SU-DHL-6 (cell line): ENCODE results near the gene FAM240A.

ENCODE experiments used
- H2AFZ ChIP-seq: fragments of 200-600 bp; sonication (generic); 2 replicates; pipeline ENCODE4 v1.6.1; 2014; ENCODE audit warnings: low read depth, mild to moderate bottlenecking, moderate library complexity, mixed read lengths, antibody characterized with exemption, low read length; ENCODE audit not compliant: severe bottlenecking
- H3F3A ChIP-seq: fragments of 200-600 bp; shearing (Covaris generic); 2 replicates; pipeline ENCODE4 v1.6.0; 2016; ENCODE audit warnings: antibody characterized with exemption, mild to moderate bottlenecking; ENCODE audit not compliant: insufficient read depth
- H3K27ac ChIP-seq: fragments of 200-600 bp; sonication (generic); 2 replicates; pipeline ENCODE4 v1.5.1; 2016; ENCODE audit warnings: low read depth, mild to moderate bottlenecking, low read length, moderate library complexity, mixed read lengths
- H3K27me3 ChIP-seq: fragments of 200-600 bp; sonication (generic), shearing (Covaris generic); 2 replicates; pipeline ENCODE4 v1.6.0; 2014; ENCODE audit warnings: mild to moderate bottlenecking, low read length
- H3K36me3 ChIP-seq: fragments of 200-600 bp; sonication (generic); 2 replicates; pipeline ENCODE4 v1.6.1; 2014; ENCODE audit warnings: mild to moderate bottlenecking, low read length, mixed read lengths
- H3K4me2 ChIP-seq: fragments of 300-600, 200-600 bp; shearing (Covaris generic), sonication (generic); 2 replicates; pipeline ENCODE4 v1.6.0; 2014; ENCODE audit warnings: low read length, low read depth, mild to moderate bottlenecking; ENCODE audit not compliant: poor library complexity, severe bottlenecking
- H3K4me3 ChIP-seq: fragments of 200-600 bp; sonication (generic); 2 replicates; pipeline ENCODE4 v1.5.1; 2014; ENCODE audit warnings: antibody characterized with exemption, low read length, mild to moderate bottlenecking, mixed read lengths; ENCODE audit not compliant: insufficient read depth, poor library complexity, severe bottlenecking
- H3K79me2 ChIP-seq: fragments of 200-600 bp; sonication (generic); 2 replicates; pipeline ENCODE4 v1.6.1; 2014; ENCODE audit warnings: mild to moderate bottlenecking, low read length, moderate library complexity; ENCODE audit not compliant: insufficient read depth
- H3K9ac ChIP-seq: fragments of 200-600 bp; sonication (generic); 2 replicates; pipeline ENCODE4 v1.7.0; 2014; ENCODE audit warnings: mild to moderate bottlenecking, low read length
- H3K9me2 ChIP-seq: fragments of 200-600 bp; sonication (generic); replicated peaks from 2 replicates; pipeline ENCODE4 v1.6.1; 2014; ENCODE audit warnings: low read length; ENCODE audit not compliant: insufficient read depth
- H3K9me3 ChIP-seq: fragments of 200-600 bp; sonication (generic); 2 replicates; pipeline ENCODE4 v1.6.1; 2014; ENCODE audit warnings: low read length, mixed read lengths; ENCODE audit not compliant: insufficient read depth
- H4K20me1 ChIP-seq: fragments of 200-600 bp; sonication (generic); 2 replicates; pipeline ENCODE4 v1.6.1; 2014; ENCODE audit warnings: low read depth, mild to moderate bottlenecking, antibody characterized with exemption, low read length, moderate library complexity, mixed read lengths
- EZH2phosphoT487 ChIP-seq: fragments of 200-600 bp; sonication (generic), shearing (Covaris generic); conservative IDR thresholded peaks from 2 replicates; pipeline ENCODE4 v1.6.1; 2018; ENCODE audit warnings: mild to moderate bottlenecking, antibody characterized with exemption, low read length, moderate library complexity, mixed read lengths
- TF ChIP-seq, protein P1 (sequence below): fragments of 200-600 bp; sonication (generic); IDR thresholded peaks from one replicate; pipeline ENCODE4 v1.5.1; 2017; ENCODE audit warnings: antibody characterized with exemption, mild to moderate bottlenecking, low read length, moderate library complexity; ENCODE audit not compliant: insufficient read depth, poor library complexity, severe bottlenecking

FAM240A gene

DNA sequence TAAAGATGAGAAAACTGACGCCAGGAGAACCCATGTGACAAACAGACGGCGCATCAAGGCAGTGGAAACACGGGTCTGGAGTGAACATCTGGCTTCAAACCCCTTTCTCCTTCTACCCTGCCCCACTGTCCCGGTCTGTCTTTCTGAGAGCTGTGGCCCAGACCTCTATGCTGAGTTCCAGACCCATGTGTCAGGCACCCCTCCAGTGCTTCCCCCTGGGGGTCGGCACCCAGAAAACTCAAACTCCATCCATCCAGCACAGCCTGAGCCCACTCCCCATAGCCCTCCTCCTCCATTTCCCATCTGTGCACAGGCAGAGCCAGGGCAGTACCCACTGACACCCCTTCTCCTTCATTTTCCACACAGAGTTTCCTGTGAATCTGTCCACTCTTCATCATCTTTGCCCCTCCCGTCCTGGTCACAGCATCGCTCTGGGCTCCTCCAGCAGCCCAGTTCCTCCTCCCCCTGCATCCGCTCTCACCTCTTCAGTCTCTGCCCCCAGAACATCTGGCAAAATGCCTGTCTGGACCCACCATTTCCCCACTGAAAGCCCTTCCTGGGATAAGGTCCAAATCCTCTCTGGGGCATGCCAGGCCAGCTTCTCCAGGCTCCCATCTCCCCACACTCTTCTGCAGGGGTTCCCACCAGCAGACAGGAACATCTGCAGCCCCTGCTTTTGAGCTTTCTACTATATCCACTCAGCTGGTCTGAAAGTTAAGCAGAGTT is 2.9 kb downstream of the FAM240A start:
- no peaks in the 10 kb centered on the region for H3K79me2 ChIP-seq

DNA sequence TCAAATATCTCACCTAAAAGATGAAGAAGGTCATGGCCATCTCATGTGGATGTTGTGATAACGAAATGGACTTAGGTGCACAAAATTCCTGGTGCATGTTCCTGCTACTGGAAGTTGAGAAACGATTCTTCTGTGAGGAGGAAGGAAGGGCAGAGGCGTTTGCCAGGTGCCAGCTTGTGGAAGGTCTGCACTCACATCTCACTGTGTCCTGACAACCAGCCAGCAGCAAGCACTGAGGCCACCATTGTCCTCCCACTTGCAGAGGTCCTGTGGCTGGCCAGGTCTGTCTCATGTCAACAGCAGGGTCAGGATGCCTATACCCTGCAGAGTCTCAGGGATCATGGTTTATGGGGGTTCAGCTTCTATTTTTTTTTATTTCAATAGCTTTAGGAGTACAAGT is 3.7 kb downstream of the FAM240A start:
- no peak overlapping the region for H3K27ac ChIP-seq
- H3K4me2 ChIP-seq = no peak overlapping the region
- H3F3A ChIP-seq = no peaks in the 10 kb centered on the region
- H3K36me3 ChIP-seq = no peaks in the 10 kb centered on the region
- no peaks in the 10 kb centered on the region for H3K79me2 ChIP-seq
- no peak overlapping the region for H3K9ac ChIP-seq
- TF ChIP-seq, protein P1, sequence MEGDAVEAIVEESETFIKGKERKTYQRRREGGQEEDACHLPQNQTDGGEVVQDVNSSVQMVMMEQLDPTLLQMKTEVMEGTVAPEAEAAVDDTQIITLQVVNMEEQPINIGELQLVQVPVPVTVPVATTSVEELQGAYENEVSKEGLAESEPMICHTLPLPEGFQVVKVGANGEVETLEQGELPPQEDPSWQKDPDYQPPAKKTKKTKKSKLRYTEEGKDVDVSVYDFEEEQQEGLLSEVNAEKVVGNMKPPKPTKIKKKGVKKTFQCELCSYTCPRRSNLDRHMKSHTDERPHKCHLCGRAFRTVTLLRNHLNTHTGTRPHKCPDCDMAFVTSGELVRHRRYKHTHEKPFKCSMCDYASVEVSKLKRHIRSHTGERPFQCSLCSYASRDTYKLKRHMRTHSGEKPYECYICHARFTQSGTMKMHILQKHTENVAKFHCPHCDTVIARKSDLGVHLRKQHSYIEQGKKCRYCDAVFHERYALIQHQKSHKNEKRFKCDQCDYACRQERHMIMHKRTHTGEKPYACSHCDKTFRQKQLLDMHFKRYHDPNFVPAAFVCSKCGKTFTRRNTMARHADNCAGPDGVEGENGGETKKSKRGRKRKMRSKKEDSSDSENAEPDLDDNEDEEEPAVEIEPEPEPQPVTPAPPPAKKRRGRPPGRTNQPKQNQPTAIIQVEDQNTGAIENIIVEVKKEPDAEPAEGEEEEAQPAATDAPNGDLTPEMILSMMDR = no peak
- TF ChIP-seq EZH2phosphoT487 = no peak
- H3K4me3 ChIP-seq = no peak overlapping the region
- H2AFZ ChIP-seq = no peak overlapping the region
- no peaks in the 10 kb centered on the region for H3K9me2 ChIP-seq
- no peaks in the 10 kb centered on the region for H3K9me3 ChIP-seq
- H3K27me3 ChIP-seq = no peaks in the 10 kb centered on the region
- no peaks in the 10 kb centered on the region for H4K20me1 ChIP-seq

More for the DNA sequence above, 2.9 kb downstream of the FAM240A start:
- no peaks in the 10 kb centered on the region for H3K27me3 ChIP-seq
- no peak overlapping the region for H3K9ac ChIP-seq
- no peaks in the 10 kb centered on the region for H3K9me3 ChIP-seq
- no peak overlapping the region for H3K4me3 ChIP-seq
- H3K9me2 ChIP-seq = no peaks in the 10 kb centered on the region
- H4K20me1 ChIP-seq = no peaks in the 10 kb centered on the region
- H3K36me3 ChIP-seq = no peaks in the 10 kb centered on the region
- H3F3A ChIP-seq = no peaks in the 10 kb centered on the region
- TF ChIP-seq, protein P1 = no peak
- no peak for TF ChIP-seq EZH2phosphoT487
- no peak overlapping the region for H3K27ac ChIP-seq
- H2AFZ ChIP-seq = no peak overlapping the region
- no peak overlapping the region for H3K4me2 ChIP-seq

DNA sequence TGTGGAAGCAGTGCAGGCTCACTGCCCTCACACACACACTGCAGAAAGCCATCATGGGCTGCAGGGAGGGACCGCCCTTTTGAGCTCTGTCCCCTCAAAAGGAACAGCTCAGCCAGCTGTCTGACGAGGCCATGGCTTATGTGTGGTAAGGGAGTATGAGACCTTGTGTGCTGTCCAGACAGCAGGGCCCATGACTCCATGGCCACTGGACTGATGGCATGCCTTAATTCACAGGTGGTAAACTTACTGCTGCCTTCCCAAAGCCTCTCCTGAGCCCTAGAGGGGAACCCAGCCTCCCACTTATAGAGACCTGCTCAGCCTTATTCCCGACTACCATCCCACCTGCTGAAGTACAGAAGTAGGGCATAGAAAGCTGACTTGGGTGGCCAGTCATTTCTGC is 5.6 kb downstream of the FAM240A start:
- Histone ChIP-seq H3K4me2 (no peak overlapping the region), H3K36me3 (no peaks in the 10 kb centered on the region), H3K9me2 (no peaks in the 10 kb centered on the region), H4K20me1 (no peaks in the 10 kb centered on the region), H3K27me3 (no peaks in the 10 kb centered on the region), H3K9ac (no peak overlapping the region), H3F3A (no peaks in the 10 kb centered on the region), H2AFZ (no peak overlapping the region), H3K79me2 (no peaks in the 10 kb centered on the region), H3K27ac (no peak overlapping the region), H3K4me3 (no peak overlapping the region), H3K9me3 (no peaks in the 10 kb centered on the region)
- TF ChIP-seq, protein P1 = no peak
